Vagina (tissue), 2 donors: ENCODE measurements around the gene ASCL2.

Experiments used
- CTCF ChIP-seq, 3 experiments: fragments of 450-650 bp in 2 of 3; fragments of 200-600 bp in 1 of 3; sonication (generic) in 1 of 3; IDR thresholded peaks; one replicate each; pipeline ENCODE4 v1.5.1; 2017 to 2019; ENCODE audit warnings: antibody characterized with exemption in 3 of 3, mild to moderate bottlenecking in 2 of 3, moderate library complexity in 2 of 3
- POLR2A ChIP-seq, 2 donors: fragments of 450-650 bp; IDR thresholded peaks; one replicate each; pipeline ENCODE4 v1.6.1; 2017; ENCODE audit warnings: antibody characterized with exemption in 2 of 2, mild to moderate bottlenecking in 2 of 2, moderate library complexity in 2 of 2

- TF ChIP-seq CTCF (IDR thresholded peaks at IDR 0.05) (no peak), POLR2A (IDR thresholded peaks at IDR 0.05) (no peak)
Observed at GRCh38 chr11:2307501-2308331, 37.3 kb upstream of the ASCL2 start.
